HepG2 (cell line): Measurements from ENCODE around the gene PLXNC1. TPM values are rescaled to one million over a fixed set of nuclear protein-coding genes. Genes with fewer than 3 reads are reported as not detected.

Experiments used
- BRCA1 ChIP-seq: sonication (generic); formaldehyde crosslinking; IDR thresholded peaks from 2 replicates; pipeline ENCODE4 v1.4.0; 2020; ENCODE audit warnings: missing genetic modification reagents
- EZH2 ChIP-seq: conservative IDR thresholded peaks from 2 replicates; pipeline ENCODE4 v1.6.1; 2012; ENCODE audit warnings: mild to moderate bottlenecking, low read depth, low read length, moderate library complexity
- HHEX ChIP-seq: IDR thresholded peaks from 2 replicates; pipeline ENCODE4 v1.6.1; 2016; ENCODE audit warnings: control low read depth
- SIX4 ChIP-seq: sonication (generic); formaldehyde crosslinking; IDR thresholded peaks from 2 replicates; pipeline ENCODE4 v1.4.0; 2020; ENCODE audit warnings: missing genetic modification reagents
- SRSF4 ChIP-seq: fragments of 200-400 bp; formaldehyde crosslinking; IDR thresholded peaks from one replicate; pipeline ENCODE4 v1.6.1; 2018; ENCODE audit warnings: mild to moderate bottlenecking, low read depth, low read length, moderate library complexity; ENCODE audit not compliant: poor library complexity, severe bottlenecking
- ZNF224 ChIP-seq: sonication (generic); formaldehyde crosslinking; IDR thresholded peaks from 2 replicates; pipeline ENCODE4 v1.5.0; 2020; ENCODE audit warnings: mild to moderate bottlenecking, missing genetic modification reagents
- ZNF432 ChIP-seq: sonication (generic); formaldehyde crosslinking; IDR thresholded peaks from 2 replicates; pipeline ENCODE4 v1.5.0; 2020; ENCODE audit warnings: missing genetic modification reagents, mild to moderate bottlenecking, borderline replicate concordance
- ZNF572 ChIP-seq: sonication (generic); formaldehyde crosslinking; IDR thresholded peaks from 2 replicates; pipeline ENCODE4 v1.5.1; 2020; ENCODE audit warnings: mild to moderate bottlenecking, missing genetic modification reagents
- ZNF879 ChIP-seq: sonication (generic); formaldehyde crosslinking; IDR thresholded peaks from 2 replicates; pipeline ENCODE4 v1.8.1; 2023; ENCODE audit warnings: missing genetic modification reagents
- polyA plus RNA-seq, 8 experiments: library from polyadenylated mRNA; depleted of rRNA in 3 of 8; stranded (reverse) in 7 of 8; unstranded in 1 of 8; fragments of >200 nt; fragmentation: Illumina TruSeq in 4 of 8; extraction: Trizol in 4 of 8; gene quantifications; 2 replicates each; pipeline versions ENCODE4 v1.2.1 to v1.2.3, GENCODE V29; 2011 to 2016; ENCODE audit warnings: low read depth in 4 of 8, missing spikeins in 1 of 8, mixed read lengths in 1 of 8; ENCODE audit not compliant: insufficient read depth in 1 of 8
- total RNA-seq, 5 experiments: library from RNA; depleted of rRNA; stranded (reverse); fragments of >200 nt; fragmentation: Illumina TruSeq; extraction: Trizol; gene quantifications; 2 replicates each; pipeline ENCODE4 v1.2.3, GENCODE V29; 2016; ENCODE audit warnings: low read depth in 1 of 5
- TF ChIP-seq, protein P1 (sequence below): sonication (generic); formaldehyde crosslinking; IDR thresholded peaks from 2 replicates; pipeline ENCODE4 v1.5.1; 2020; ENCODE audit warnings: mild to moderate bottlenecking, missing genetic modification reagents
- TF ChIP-seq, protein P2 (sequence below), 2 experiments: fragments of 450-650 bp in 1 of 2; sonication (generic) in 1 of 2; formaldehyde crosslinking in 1 of 2; IDR thresholded peaks; 2 replicates each; pipeline versions ENCODE4 v1.6.1 to v1.8.0; 2016 to 2022; ENCODE audit warnings: antibody characterized with exemption in 1 of 2, mild to moderate bottlenecking in 1 of 2, missing genetic modification reagents in 1 of 2
- TF ChIP-seq, protein P3 (sequence below): sonication (generic); formaldehyde crosslinking; IDR thresholded peaks from 2 replicates; pipeline ENCODE4 v1.5.0; 2020; ENCODE audit warnings: missing genetic modification reagents
- TF ChIP-seq, protein P4 (sequence below): sonication (generic); formaldehyde crosslinking; IDR thresholded peaks from 2 replicates; pipeline ENCODE4 v1.4.0; 2020; ENCODE audit warnings: missing genetic modification reagents

The PLXNC1 gene
- total and polyA plus RNA-seq, 2 of the 13 experiments (the other 11 are each of a cell fraction or from before 2014, with no cell fraction given), result 6.6 to 11.2 TPM

DNA sequence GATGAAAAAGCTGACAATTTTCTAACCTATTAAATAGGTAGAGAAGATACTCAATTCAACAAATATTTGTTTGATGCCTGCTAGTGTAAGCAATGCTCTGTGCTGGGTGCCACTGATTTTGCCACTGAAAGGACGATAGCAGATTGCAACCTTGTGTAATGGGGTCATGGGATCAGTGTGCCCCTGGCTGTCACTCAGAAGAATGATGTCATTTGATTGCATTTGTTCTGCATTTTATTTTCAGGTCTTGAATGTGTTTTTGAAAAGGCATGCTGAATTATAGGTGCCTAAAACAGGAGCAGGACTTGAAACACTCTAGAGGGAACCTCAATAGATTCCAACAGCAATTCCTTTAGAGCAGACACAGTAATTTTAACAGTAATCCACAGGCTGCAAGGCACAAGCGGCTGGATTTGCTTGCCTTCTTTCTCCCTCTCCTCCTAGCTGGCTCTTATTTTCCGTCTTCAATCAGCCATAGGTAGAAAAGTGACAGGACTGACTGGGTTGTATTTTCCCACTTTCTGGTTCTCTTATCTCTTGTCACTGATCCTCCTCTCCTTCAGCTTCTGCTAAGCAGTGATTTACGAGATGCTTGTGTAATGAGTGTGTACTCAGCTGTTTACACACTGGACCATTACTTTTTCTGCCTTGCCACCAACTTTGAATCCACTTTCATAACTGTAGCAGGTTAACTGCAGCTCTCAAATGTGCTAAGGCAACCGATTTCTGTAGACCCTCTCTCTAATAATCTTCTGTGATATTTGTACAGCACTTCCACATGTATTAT is 4.1 kb downstream of the PLXNC1 start (continued):
- TF ChIP-seq, protein P1, sequence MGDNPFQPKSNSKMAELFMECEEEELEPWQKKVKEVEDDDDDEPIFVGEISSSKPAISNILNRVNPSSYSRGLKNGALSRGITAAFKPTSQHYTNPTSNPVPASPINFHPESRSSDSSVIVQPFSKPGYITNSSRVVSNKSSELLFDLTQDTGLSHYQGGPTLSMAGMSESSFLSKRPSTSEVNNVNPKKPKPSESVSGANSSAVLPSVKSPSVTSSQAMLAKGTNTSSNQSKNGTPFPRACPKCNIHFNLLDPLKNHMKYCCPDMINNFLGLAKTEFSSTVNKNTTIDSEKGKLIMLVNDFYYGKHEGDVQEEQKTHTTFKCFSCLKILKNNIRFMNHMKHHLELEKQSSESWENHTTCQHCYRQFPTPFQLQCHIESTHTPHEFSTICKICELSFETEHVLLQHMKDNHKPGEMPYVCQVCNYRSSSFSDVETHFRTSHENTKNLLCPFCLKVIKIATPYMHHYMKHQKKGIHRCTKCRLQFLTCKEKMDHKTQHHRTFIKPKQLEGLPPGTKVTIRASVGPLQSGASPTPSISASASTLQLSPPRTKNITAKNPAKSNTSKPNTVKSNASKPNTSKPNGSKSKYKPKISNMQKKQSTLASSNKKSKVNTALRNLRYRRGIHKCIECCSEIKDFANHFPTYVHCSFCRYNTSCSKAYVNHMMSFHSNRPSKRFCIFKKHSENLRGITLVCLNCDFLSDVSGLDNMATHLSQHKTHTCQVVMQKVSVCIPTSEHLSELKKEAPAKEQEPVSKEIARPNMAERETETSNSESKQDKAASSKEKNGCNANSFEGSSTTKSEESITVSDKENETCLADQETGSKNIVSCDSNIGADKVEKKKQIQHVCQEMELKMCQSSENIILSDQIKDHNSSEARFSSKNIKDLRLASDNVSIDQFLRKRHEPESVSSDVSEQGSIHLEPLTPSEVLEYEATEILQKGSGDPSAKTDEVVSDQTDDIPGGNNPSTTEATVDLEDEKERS (CRISPR knock-in tag), result no peak
- TF ChIP-seq BRCA1 (CRISPR knock-in tag), result no peak
- TF ChIP-seq, protein P2, sequence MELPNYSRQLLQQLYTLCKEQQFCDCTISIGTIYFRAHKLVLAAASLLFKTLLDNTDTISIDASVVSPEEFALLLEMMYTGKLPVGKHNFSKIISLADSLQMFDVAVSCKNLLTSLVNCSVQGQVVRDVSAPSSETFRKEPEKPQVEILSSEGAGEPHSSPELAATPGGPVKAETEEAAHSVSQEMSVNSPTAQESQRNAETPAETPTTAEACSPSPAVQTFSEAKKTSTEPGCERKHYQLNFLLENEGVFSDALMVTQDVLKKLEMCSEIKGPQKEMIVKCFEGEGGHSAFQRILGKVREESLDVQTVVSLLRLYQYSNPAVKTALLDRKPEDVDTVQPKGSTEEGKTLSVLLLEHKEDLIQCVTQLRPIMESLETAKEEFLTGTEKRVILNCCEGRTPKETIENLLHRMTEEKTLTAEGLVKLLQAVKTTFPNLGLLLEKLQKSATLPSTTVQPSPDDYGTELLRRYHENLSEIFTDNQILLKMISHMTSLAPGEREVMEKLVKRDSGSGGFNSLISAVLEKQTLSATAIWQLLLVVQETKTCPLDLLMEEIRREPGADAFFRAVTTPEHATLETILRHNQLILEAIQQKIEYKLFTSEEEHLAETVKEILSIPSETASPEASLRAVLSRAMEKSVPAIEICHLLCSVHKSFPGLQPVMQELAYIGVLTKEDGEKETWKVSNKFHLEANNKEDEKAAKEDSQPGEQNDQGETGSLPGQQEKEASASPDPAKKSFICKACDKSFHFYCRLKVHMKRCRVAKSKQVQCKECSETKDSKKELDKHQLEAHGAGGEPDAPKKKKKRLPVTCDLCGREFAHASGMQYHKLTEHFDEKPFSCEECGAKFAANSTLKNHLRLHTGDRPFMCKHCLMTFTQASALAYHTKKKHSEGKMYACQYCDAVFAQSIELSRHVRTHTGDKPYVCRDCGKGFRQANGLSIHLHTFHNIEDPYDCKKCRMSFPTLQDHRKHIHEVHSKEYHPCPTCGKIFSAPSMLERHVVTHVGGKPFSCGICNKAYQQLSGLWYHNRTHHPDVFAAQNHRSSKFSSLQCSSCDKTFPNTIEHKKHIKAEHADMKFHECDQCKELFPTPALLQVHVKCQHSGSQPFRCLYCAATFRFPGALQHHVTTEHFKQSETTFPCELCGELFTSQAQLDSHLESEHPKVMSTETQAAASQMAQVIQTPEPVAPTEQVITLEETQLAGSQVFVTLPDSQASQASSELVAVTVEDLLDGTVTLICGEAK (IDR thresholded peaks at IDR 0.05), result no peak
- TF ChIP-seq, protein P2 (CRISPR knock-in tag; IDR thresholded peaks at IDR 0.05), result no peak
- TF ChIP-seq ZNF224 (CRISPR knock-in tag), result no peak
- TF ChIP-seq, protein P3, sequence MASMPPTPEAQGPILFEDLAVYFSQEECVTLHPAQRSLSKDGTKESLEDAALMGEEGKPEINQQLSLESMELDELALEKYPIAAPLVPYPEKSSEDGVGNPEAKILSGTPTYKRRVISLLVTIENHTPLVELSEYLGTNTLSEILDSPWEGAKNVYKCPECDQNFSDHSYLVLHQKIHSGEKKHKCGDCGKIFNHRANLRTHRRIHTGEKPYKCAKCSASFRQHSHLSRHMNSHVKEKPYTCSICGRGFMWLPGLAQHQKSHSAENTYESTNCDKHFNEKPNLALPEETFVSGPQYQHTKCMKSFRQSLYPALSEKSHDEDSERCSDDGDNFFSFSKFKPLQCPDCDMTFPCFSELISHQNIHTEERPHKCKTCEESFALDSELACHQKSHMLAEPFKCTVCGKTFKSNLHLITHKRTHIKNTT (CRISPR knock-in tag), result no peak
- no peak for TF ChIP-seq SRSF4
- peak; percentile 51; the same call in 1 of the 2 replicates for TF ChIP-seq HHEX
- no peak for TF ChIP-seq EZH2
- TF ChIP-seq ZNF879 (CRISPR knock-in tag), result no peak
- TF ChIP-seq, protein P4, sequence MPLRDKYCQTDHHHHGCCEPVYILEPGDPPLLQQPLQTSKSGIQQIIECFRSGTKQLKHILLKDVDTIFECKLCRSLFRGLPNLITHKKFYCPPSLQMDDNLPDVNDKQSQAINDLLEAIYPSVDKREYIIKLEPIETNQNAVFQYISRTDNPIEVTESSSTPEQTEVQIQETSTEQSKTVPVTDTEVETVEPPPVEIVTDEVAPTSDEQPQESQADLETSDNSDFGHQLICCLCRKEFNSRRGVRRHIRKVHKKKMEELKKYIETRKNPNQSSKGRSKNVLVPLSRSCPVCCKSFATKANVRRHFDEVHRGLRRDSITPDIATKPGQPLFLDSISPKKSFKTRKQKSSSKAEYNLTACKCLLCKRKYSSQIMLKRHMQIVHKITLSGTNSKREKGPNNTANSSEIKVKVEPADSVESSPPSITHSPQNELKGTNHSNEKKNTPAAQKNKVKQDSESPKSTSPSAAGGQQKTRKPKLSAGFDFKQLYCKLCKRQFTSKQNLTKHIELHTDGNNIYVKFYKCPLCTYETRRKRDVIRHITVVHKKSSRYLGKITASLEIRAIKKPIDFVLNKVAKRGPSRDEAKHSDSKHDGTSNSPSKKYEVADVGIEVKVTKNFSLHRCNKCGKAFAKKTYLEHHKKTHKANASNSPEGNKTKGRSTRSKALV, result no peak
- no peak for TF ChIP-seq ZNF432 (CRISPR knock-in tag)
- no peak for TF ChIP-seq SIX4 (CRISPR knock-in tag)
- TF ChIP-seq ZNF572, result no peak
